ENCODE measurements around the gene ENAH.

DNA sequence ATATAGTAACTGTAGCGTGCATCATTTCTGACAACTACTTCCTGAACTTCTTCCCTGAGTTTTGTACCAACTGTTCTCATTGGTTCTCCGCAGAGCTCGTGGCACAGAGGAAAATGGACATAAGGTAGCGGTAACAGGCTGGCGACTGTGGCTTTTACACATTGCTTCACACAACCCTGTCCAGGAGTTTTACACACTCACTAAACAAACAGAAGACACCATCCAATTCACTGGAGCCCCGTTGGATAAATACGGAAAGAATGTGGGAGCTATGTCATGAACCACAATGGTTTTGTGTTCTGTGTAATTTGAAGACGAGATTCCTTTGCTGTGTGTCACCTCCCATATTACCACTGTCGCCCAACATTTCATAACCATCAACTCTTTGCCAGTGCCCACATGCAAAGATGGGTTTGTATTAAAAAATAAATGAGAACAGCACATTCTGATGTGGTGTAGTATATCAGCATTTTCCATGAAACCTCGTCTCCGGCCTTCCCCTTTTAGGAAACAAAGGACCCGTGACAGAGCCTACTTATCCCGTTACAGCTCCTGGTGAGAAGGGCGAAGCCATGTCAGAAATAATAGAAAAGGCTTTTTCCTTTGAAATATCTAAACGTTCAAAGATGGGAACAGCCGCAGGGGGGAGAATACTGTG, 47.4 kb upstream of the ENAH start:
- no peak for TF ChIP-seq POLR2A (IDR thresholded peaks at IDR 0.05)
- TF ChIP-seq, protein P1, sequence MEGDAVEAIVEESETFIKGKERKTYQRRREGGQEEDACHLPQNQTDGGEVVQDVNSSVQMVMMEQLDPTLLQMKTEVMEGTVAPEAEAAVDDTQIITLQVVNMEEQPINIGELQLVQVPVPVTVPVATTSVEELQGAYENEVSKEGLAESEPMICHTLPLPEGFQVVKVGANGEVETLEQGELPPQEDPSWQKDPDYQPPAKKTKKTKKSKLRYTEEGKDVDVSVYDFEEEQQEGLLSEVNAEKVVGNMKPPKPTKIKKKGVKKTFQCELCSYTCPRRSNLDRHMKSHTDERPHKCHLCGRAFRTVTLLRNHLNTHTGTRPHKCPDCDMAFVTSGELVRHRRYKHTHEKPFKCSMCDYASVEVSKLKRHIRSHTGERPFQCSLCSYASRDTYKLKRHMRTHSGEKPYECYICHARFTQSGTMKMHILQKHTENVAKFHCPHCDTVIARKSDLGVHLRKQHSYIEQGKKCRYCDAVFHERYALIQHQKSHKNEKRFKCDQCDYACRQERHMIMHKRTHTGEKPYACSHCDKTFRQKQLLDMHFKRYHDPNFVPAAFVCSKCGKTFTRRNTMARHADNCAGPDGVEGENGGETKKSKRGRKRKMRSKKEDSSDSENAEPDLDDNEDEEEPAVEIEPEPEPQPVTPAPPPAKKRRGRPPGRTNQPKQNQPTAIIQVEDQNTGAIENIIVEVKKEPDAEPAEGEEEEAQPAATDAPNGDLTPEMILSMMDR (IDR thresholded peaks at IDR 0.05) = no peak

Measured in esophagus squamous epithelium (tissue), 4 donors.